Measurements from ENCODE around the gene ABL1. TPM values are rescaled to one million over a fixed set of nuclear protein-coding genes. Genes with fewer than 3 reads are reported as not detected.

ABL1 gene
- total RNA-seq, 2 experiments from 2014 or later = 31.7 to 34.1 TPM

GRCh38 chr9:130923611-130924447 lies 88.8 kb downstream of the ABL1 start:
- CTCF ChIA-PET = no interaction called here
- H3K36me3 Mint-ChIP-seq (ENCODE audit: low read depth) = no peaks in the 10 kb centered on the region
- no peak for DNase-seq

GRCh38 chr9:130924448-130924788 lies 89.4 kb downstream of the ABL1 start:
- Mint-ChIP-seq H3K4me1 (ENCODE audit: low read depth) (no peaks in the 10 kb centered on the region), H3K9me3 (ENCODE audit: insufficient read depth) (no peaks in the 10 kb centered on the region), H3K27ac (no peak overlapping the region), H3K36me3 (ENCODE audit: low read depth) (no peaks in the 10 kb centered on the region), H3K4me3 (no peak overlapping the region), H3K27me3 (ENCODE audit: low read depth) (no peaks in the 10 kb centered on the region)
- ChIA-PET POLR2A (no interaction called here), CTCF (no interaction called here)
- no peak for ATAC-seq
- no peak for DNase-seq

More at GRCh38 chr9:130923611-130924447, 88.8 kb downstream of the ABL1 start:
- H3K4me1 Mint-ChIP-seq (ENCODE audit: low read depth) = no peaks in the 10 kb centered on the region
- no peaks in the 10 kb centered on the region for H3K9me3 Mint-ChIP-seq (ENCODE audit: insufficient read depth)
- ATAC-seq = no peak
- POLR2A ChIA-PET = no interaction called here
- H3K27me3 Mint-ChIP-seq (ENCODE audit: low read depth) = no peaks in the 10 kb centered on the region
- H3K27ac Mint-ChIP-seq = no peak overlapping the region
- H3K4me3 Mint-ChIP-seq = no peak overlapping the region

DNA sequence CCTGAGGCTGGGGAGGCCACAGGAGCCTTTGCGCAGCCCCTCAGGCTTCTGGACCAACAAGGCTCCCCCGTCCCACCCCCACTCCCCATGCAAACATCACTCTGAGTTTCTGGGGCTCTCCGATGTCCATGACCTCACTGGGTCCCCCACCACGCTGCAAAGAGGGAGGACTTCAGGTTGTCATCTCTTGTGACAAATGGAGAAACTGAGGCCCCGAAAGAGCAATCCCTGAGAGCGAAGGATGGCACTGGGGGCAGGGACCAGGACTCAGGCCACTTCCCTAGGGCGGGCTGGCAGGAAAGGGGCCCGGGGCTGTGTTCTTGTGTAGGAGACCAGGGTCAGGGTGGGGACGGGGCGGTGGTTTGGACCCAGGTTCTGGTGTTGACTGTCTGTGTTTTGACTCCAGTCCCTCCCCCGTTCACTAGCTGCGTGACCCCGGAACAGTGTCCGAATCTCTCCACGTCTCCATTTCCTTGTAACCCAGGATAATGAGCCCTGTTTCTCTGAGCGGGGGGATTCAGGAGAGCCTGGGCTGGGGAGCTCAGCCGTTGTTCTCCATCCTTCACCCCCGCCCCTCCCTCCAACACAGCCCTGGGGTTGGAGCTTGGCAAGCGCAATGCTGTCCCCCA lies 90.1 kb downstream of the ABL1 start:
- Mint-ChIP-seq H3K4me3 (no peak overlapping the region), H3K9me3 (ENCODE audit: insufficient read depth) (no peaks in the 10 kb centered on the region), H3K27ac (no peak overlapping the region), H3K4me1 (ENCODE audit: low read depth) (no peaks in the 10 kb centered on the region), H3K27me3 (ENCODE audit: low read depth) (no peaks in the 10 kb centered on the region), H3K36me3 (ENCODE audit: low read depth) (no peaks in the 10 kb centered on the region)
- ATAC-seq (no peak), DNase-seq (no peak)
- ChIA-PET POLR2A (no interaction called here), CTCF (no interaction called here)

DNA sequence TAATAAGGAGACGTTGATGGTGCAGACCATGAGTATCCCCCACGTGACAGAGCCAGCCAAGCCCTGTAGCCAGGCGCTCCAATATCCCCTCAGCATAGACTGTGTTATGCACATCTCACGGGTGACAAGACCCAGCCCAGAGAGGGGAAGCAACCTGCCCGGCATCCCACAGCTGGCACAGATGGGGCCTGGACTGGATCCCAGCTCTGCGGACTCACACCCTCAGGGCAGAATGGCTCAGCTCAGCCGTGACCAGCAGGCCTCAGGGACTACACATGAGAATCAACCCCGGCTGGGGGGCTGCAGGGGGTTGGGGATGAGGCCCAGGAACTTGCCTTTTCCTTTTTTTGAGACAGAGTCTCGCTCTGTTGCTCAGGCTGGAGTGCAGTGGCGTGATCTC lies 92.3 kb downstream of the ABL1 start:
- Mint-ChIP-seq H3K9me3 (ENCODE audit: insufficient read depth) (no peaks in the 10 kb centered on the region), H3K27ac (no peak overlapping the region), H3K4me1 (ENCODE audit: low read depth) (no peaks in the 10 kb centered on the region), H3K27me3 (ENCODE audit: low read depth) (peaks cover 9% of the 10 kb centered on the region), H3K4me3 (no peak overlapping the region), H3K36me3 (ENCODE audit: low read depth) (no peaks in the 10 kb centered on the region)
- CTCF ChIA-PET = interaction anchor here (1.0 kb wide), 1 partner anchor 223 kb away, joined by 3 read pairs; no protein-coding TSS in a partner anchor
- DNase-seq (no peak), ATAC-seq (no peak)
- POLR2A ChIA-PET = no interaction called here

GRCh38 chr9:130927995-130928900 lies 93.2 kb downstream of the ABL1 start:
- Mint-ChIP-seq H3K27me3 (ENCODE audit: low read depth) (peaks cover 16% of the 10 kb centered on the region), H3K4me3 (no peak overlapping the region), H3K36me3 (ENCODE audit: low read depth) (no peaks in the 10 kb centered on the region), H3K9me3 (ENCODE audit: insufficient read depth) (no peaks in the 10 kb centered on the region), H3K4me1 (ENCODE audit: low read depth) (no peaks in the 10 kb centered on the region), H3K27ac (no peak overlapping the region)
- ChIA-PET CTCF (interaction anchor here (1.0 kb wide), 1 partner anchor 223 kb away, joined by 3 read pairs; no protein-coding TSS in a partner anchor), POLR2A (no interaction called here)
- no peak for DNase-seq
- ATAC-seq = no peak

GRCh38 chr9:130929571-130930038 lies 94.6 kb downstream of the ABL1 start:
- CTCF ChIA-PET = no interaction called here
- H3K36me3 Mint-ChIP-seq (ENCODE audit: low read depth) = no peaks in the 10 kb centered on the region
- H3K4me1 Mint-ChIP-seq (ENCODE audit: low read depth) = no peaks in the 10 kb centered on the region
- DNase-seq (no peak), ATAC-seq (no peak)
- POLR2A ChIA-PET = interaction anchor here (0.6 kb wide), 1 partner anchor 111 kb away, joined by 3 read pairs; no protein-coding TSS in a partner anchor
- no peaks in the 10 kb centered on the region for H3K9me3 Mint-ChIP-seq (ENCODE audit: insufficient read depth)
- no peak overlapping the region for H3K27ac Mint-ChIP-seq
- H3K27me3 Mint-ChIP-seq (ENCODE audit: low read depth) = peaks cover 17% of the 10 kb centered on the region
- no peak overlapping the region for H3K4me3 Mint-ChIP-seq

DNA sequence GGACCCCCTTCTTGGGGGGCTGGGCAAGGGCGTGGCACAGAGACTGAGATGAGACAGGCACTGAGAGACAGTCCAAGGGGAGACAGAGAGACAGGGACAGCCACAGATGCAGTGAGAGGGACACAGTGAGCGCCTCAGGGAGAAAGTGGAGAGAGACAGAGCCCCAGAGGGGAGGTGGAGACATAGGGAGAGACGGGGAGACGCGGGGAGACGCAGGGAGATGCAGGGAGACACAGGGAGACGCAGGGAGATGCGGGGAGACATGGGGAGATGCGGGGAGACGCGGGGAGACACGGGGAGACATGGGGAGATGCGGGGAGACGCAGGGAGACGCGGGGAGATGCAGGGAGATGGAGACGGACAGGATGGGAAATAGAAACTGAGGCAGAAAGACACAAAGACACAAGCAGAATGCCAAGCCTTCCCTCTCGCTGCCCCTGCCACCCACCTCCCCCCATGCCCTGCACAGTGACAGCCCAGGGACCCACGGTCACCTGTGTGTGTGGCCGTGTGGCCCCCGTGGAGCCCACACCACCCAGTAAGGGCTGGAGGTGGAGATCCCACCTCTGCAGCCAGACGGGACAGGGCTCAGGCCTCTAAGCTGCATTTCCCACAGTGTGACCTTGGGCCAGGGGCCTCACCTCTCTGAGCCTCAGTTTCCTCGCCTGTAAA lies 95.2 kb downstream of the ABL1 start:
- no peak for DNase-seq
- ATAC-seq = no peak
- ChIA-PET CTCF (no interaction called here), POLR2A (interaction anchor here (0.6 kb wide), 1 partner anchor 112 kb away, joined by 3 read pairs; no protein-coding TSS in a partner anchor)
- no peak overlapping the region for H3K4me3 Mint-ChIP-seq
- no peaks in the 10 kb centered on the region for H3K9me3 Mint-ChIP-seq (ENCODE audit: insufficient read depth)
- peaks cover 23% of the 10 kb centered on the region for H3K27me3 Mint-ChIP-seq (ENCODE audit: low read depth)
- no peak overlapping the region for H3K27ac Mint-ChIP-seq
- H3K4me1 Mint-ChIP-seq (ENCODE audit: low read depth) = no peaks in the 10 kb centered on the region
- no peaks in the 10 kb centered on the region for H3K36me3 Mint-ChIP-seq (ENCODE audit: low read depth)

- Mint-ChIP-seq H3K27ac (no peak overlapping the region), H3K4me3 (no peak overlapping the region), H3K9me3 (ENCODE audit: insufficient read depth) (no peaks in the 10 kb centered on the region), H3K4me1 (ENCODE audit: low read depth) (no peaks in the 10 kb centered on the region), H3K27me3 (ENCODE audit: low read depth) (peaks cover 24% of the 10 kb centered on the region), H3K36me3 (ENCODE audit: low read depth) (no peaks in the 10 kb centered on the region)
- CTCF ChIA-PET = no interaction called here
- POLR2A ChIA-PET = no interaction called here
- DNase-seq = no peak
- no peak for ATAC-seq
Measured at GRCh38 chr9:130930804-130931349, 95.8 kb downstream of the ABL1 start.

DNA sequence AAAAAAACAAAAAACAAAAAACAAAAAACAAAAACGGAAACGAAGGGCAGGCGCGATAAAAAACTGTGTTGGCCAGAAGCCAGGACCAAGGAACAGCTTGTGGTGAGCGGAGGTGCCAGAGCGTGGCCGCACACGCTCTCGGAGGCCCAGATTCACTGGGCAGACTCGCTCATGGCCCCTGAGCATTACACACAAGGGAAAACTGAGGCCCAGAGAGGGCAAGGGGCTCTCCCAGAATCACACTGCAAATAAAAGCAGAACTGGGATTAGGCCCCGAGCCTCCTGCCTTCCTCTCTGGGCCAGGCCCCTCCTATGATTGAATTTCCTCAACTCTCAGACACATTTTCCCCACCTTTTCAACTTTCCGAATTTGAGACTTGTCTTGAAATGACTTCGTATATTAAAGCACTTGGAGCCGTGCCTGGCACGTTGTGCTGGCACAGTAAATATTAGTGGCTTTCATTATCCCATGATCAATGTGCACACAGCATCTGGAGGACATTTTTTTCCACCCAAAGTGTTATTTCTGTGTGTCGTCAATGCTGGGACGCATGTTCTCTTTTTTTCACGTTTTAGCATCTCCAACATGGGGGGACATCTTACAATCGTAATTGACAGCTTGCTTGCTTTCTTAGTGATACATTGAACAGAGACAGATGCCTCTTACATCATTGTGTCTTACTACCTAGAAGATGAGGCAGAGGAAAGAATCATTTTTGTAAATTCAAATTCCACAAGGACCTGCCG lies 96.6 kb downstream of the ABL1 start:
- POLR2A ChIA-PET = no interaction called here

DNA sequence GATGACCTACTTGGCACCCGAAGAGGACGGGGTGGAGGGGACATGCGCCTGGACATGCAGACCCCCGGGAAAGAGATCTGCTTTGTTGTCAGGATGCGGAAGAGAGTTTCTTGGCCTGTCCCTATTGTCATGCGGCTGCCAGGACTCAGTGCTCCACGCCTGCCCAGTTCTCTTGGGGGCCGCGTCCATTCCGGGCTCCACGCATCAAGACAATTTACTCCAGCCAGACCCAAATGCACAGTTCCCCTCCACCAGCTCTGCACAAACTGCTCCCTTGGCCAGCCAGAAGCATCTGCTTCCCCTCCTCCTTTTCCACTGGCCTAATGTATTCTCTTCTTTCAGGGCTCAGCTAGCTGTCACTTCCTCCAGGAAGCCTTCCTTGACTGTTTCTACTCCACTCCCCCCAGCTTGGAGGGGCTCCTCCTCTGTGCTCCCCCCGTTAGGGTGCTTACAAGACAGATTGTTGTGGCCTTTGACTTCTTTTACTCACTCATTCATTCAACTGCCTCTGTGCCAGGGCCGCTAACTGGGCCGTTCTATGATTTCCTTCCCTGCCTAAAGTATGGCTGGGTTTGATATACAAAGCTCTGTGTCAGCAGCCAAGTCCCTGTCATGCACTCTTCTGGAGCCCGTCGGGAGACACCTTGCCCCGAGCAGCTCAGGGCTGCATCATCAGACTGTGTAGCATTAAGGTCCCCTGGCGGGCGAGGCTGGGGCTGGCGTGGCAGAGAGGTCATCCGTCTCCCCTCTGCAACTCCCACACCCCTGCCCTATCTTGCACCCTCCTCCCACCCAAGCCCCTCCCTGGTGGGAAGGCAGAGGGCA lies 97.4 kb downstream of the ABL1 start:
- no peak for ATAC-seq

More for the DNA sequence above, 96.6 kb downstream of the ABL1 start:
- H3K27ac Mint-ChIP-seq = no peak overlapping the region
- ATAC-seq = no peak
- CTCF ChIA-PET = no interaction called here
- DNase-seq = no peak
- no peaks in the 10 kb centered on the region for H3K36me3 Mint-ChIP-seq (ENCODE audit: low read depth)
- no peaks in the 10 kb centered on the region for H3K4me1 Mint-ChIP-seq (ENCODE audit: low read depth)
- H3K4me3 Mint-ChIP-seq = no peak overlapping the region
- H3K9me3 Mint-ChIP-seq (ENCODE audit: insufficient read depth) = no peaks in the 10 kb centered on the region
- peaks cover 30% of the 10 kb centered on the region for H3K27me3 Mint-ChIP-seq (ENCODE audit: low read depth)

More for the DNA sequence above, 97.4 kb downstream of the ABL1 start:
- H3K4me1 Mint-ChIP-seq (ENCODE audit: low read depth) = no peaks in the 10 kb centered on the region
- H3K36me3 Mint-ChIP-seq (ENCODE audit: low read depth) = no peaks in the 10 kb centered on the region
- H3K27ac Mint-ChIP-seq = no peak overlapping the region
- no peak for DNase-seq
- CTCF ChIA-PET = interaction anchor here (1.0 kb wide), 1 partner anchor 62 kb away, joined by 4 read pairs; no protein-coding TSS in a partner anchor
- peaks cover 37% of the 10 kb centered on the region for H3K27me3 Mint-ChIP-seq (ENCODE audit: low read depth)
- POLR2A ChIA-PET = no interaction called here
- H3K4me3 Mint-ChIP-seq = no peak overlapping the region
- H3K9me3 Mint-ChIP-seq (ENCODE audit: insufficient read depth) = no peaks in the 10 kb centered on the region

Measured in activated CD8-positive, alpha-beta T cell treated with anti-CD3 and anti-CD28 coated beads, Interleukin-2, amount 10 ng/mL, durations not matched to agents 7 days and 5 days (primary cell).